GM12873 (cell line): ENCODE results near the gene SAFB2.
A peak's percentile ranks its signal among the peaks of the same experiment; 100 is the strongest.

ENCODE experiments used
- TF ChIP-seq, protein P1 (sequence below): IDR thresholded peaks from 2 replicates; pipeline ENCODE4 v1.5.1; 2012; ENCODE audit warnings: low read depth, mild to moderate bottlenecking, moderate library complexity, low read length, control low read depth; ENCODE audit not compliant: insufficient read depth; ENCODE audit errors: missing control alignments

Gene SAFB2

GRCh38 chr19:5579286-5579685 is 43.3 kb downstream of the SAFB2 start:
- TF ChIP-seq, protein P1, sequence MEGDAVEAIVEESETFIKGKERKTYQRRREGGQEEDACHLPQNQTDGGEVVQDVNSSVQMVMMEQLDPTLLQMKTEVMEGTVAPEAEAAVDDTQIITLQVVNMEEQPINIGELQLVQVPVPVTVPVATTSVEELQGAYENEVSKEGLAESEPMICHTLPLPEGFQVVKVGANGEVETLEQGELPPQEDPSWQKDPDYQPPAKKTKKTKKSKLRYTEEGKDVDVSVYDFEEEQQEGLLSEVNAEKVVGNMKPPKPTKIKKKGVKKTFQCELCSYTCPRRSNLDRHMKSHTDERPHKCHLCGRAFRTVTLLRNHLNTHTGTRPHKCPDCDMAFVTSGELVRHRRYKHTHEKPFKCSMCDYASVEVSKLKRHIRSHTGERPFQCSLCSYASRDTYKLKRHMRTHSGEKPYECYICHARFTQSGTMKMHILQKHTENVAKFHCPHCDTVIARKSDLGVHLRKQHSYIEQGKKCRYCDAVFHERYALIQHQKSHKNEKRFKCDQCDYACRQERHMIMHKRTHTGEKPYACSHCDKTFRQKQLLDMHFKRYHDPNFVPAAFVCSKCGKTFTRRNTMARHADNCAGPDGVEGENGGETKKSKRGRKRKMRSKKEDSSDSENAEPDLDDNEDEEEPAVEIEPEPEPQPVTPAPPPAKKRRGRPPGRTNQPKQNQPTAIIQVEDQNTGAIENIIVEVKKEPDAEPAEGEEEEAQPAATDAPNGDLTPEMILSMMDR, result no peak

GRCh38 chr19:5578097-5578846 is 44.3 kb downstream of the SAFB2 start:
- TF ChIP-seq, protein P1, result peak; percentile 98

DNA sequence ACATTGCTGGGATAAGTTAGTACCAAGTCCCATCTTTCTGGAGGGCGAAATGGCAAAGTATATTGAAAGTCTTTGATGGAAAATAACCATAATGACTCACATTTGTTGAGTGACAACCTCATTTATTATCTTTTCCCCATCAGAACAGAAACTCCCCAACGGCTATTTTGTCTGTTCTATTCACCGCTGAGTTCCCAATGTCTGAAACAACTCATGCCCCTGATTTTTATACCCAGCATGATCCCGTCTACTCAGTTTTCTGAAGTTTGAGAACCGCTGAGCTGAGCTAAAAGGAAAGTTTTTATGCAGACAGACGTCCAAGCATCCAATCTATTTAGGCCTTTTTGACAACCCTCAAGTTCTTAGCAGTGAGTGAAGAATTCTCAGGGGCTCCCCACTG is 47.0 kb downstream of the SAFB2 start:
- TF ChIP-seq, protein P1, result no peak

DNA sequence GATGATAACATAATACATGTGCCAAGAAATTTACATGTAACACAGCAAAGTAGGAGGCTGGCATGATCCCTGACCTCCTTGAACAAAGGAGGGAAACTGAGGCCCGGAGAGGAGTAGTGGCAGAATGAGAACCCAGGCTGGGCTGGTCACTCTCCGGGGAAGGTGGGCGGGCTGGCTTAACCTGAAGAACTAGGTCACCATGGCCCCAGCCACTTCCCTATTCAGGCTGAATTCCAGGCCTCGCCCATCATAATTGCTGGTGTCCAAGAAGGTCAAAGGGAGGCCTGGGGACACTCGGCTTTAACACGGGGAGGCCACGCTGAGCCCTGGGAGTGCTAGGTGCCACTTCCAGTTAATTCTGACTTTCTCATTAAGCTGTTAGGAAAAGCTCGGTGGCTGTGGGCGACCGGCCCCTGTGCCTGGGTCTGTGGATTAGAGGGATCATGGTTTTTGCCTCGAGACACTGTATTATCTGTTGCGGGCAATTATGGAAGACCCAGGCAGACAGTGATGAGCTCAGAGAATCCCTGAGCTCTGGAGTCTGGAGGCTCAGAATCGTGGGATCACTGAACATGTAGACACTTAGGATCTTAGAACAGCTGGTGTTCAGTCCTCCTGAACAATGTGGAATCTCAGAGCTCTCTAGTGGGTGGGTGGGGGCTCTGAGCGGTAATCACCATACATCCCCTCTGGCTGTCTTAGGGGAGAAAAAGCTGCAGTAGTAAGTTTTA is 49.9 kb downstream of the SAFB2 start:
- TF ChIP-seq, protein P1, result no peak

DNA sequence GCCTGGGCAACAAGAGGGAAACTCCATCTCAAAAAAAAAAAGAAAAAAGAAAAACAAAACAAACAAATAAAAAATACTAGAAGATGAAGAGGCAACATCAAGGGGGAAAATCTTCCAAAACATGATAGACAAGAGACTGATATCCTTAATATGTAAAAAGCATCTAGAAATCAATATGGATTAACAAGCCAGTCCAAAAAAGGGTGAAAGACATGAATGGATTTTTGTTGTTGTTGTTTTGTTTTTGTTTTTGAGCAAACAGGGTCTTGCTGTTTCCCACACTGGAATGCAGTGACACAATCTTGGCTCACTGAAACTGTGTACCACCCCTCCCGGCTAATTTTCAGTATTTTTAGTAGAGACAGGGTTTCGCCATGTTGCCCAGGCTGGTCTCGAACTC is 50.8 kb downstream of the SAFB2 start:
- TF ChIP-seq, protein P1, result no peak

GRCh38 chr19:5567970-5568407 is 54.6 kb downstream of the SAFB2 start:
- TF ChIP-seq, protein P1, result no peak

DNA sequence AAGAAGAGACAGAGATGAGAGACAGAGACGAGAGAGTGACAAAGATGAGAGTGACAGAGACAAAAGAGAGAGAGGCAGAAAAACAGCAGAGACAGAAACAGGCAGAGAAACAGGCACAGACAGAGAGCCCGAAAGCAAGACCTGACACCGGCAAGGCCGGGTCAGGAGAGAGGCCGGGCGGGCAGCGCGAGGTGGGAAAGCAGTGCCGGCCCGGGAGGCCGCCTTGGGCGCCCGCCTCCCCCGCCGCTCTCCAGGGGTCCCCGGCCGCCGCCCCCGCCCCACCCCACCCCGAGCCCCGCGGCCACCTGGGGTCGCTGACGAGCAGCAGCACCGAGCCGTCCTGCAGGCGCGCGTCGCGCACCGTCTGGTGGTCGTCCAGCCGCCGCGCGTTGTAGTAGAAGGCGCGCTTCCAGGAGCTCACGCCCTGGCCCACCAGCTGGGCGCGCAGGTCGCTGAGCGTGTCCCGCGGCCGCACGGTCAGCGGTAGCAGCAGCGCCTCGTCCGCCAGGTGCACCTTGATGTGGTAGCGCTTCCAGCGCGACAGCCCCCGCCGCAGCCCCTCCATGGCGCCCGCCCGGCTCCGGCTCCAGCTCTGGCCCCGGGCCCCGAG is 55.1 kb downstream of the SAFB2 start, which contains the start of gene TINCR:
Gene TINCR, minus strand, starts transcription at position 594 of the 610 bp plus-strand sequence.
- TF ChIP-seq, protein P1, result no peak
